ENCODE data around the gene LRRC18.

The LRRC18 gene

GRCh38 chr10:48880016-48880705 is 59.5 kb downstream of the LRRC18 start:
- DNase-seq (ENCODE audit: low read depth) = no peak

- DNase-seq (ENCODE audit: low read depth) = no peak
Observed at GRCh38 chr10:48879451-48879850, 60.2 kb downstream of the LRRC18 start.

GRCh38 chr10:48878091-48878490 is 61.5 kb downstream of the LRRC18 start:
- DNase-seq (ENCODE audit: low read depth) = no peak

- no peak for DNase-seq (ENCODE audit: low read depth)
Observed at GRCh38 chr10:48872234-48872633, 67.4 kb downstream of the LRRC18 start.

Measured in fibroblast of gingiva (primary cell).